Coronary artery (tissue), 2 donors: ENCODE results near the gene IDNK.

Source experiments
- DNase-seq: peaks from one replicate; pipeline ENCODE4 v3.0.0-alpha.2; 2017; ENCODE audit warnings: low spot score
- H3K27ac ChIP-seq, 2 donors: fragments of 200-600 bp; sonication (generic); one replicate each; pipeline ENCODE4 v1.5.1; 2016 to 2019
- H3K4me3 ChIP-seq: fragments of 200-600 bp; sonication (generic); 2 replicates; pipeline ENCODE4 v1.5.1; 2016; ENCODE audit warnings: mild to moderate bottlenecking, moderate library complexity
- TF ChIP-seq, protein P1 (sequence below): fragments of 200-600 bp; sonication (generic); IDR thresholded peaks from one replicate; pipeline ENCODE4 v1.5.1; 2019; ENCODE audit warnings: antibody characterized with exemption

Gene IDNK

GRCh38 chr9:83633676-83634075 is 10.7 kb downstream of the IDNK start:
- TF ChIP-seq, protein P1, sequence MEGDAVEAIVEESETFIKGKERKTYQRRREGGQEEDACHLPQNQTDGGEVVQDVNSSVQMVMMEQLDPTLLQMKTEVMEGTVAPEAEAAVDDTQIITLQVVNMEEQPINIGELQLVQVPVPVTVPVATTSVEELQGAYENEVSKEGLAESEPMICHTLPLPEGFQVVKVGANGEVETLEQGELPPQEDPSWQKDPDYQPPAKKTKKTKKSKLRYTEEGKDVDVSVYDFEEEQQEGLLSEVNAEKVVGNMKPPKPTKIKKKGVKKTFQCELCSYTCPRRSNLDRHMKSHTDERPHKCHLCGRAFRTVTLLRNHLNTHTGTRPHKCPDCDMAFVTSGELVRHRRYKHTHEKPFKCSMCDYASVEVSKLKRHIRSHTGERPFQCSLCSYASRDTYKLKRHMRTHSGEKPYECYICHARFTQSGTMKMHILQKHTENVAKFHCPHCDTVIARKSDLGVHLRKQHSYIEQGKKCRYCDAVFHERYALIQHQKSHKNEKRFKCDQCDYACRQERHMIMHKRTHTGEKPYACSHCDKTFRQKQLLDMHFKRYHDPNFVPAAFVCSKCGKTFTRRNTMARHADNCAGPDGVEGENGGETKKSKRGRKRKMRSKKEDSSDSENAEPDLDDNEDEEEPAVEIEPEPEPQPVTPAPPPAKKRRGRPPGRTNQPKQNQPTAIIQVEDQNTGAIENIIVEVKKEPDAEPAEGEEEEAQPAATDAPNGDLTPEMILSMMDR = no peak
- Histone ChIP-seq H3K27ac (no peak overlapping the region), H3K4me3 (no peak overlapping the region)
- DNase-seq = no peak

DNA sequence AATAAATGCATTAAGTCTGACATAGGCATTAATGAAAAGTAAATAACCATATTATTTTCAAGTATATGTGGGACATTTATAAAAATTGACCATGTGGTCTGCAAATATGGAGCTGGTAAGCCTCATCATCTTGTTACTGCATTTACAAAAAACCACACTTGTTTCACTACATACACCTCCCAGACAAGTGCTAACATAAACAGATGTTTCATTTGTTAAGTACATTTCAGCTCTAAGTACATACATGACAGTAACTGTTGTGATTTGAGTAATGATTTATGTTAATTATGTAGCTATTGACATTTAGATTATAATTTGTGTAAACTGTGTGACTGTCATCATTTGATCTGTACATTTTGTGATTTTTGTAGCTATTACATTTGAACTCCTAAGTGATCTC is 13.9 kb downstream of the IDNK start:
- no peak overlapping the region for H3K27ac ChIP-seq
- DNase-seq = no peak
- TF ChIP-seq, protein P1 = no peak

DNA sequence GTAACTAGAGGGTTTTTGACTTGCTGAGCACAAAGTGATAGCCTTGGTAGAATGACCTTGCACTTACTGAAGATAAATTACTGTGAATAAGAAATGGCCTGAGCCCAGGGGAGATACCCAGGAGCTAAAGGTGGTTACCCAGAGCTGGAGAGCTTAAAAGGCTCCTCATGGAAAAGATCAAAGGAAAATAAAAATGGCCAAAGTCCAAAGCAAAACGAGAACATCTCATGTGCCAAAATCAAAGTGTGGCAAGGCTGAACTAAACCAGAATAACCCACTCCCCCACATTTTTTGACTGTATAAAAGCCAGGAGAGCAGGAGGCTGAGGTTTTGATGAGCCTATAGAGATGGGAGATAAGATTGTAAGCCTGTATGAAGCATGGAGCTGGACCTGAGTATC is 14.4 kb downstream of the IDNK start:
- no peak overlapping the region for H3K4me3 ChIP-seq
- TF ChIP-seq, protein P1 = no peak
- H3K27ac ChIP-seq = no peak overlapping the region
- no peak for DNase-seq

More for the DNA sequence above, 13.9 kb downstream of the IDNK start:
- H3K4me3 ChIP-seq = no peak overlapping the region

DNA sequence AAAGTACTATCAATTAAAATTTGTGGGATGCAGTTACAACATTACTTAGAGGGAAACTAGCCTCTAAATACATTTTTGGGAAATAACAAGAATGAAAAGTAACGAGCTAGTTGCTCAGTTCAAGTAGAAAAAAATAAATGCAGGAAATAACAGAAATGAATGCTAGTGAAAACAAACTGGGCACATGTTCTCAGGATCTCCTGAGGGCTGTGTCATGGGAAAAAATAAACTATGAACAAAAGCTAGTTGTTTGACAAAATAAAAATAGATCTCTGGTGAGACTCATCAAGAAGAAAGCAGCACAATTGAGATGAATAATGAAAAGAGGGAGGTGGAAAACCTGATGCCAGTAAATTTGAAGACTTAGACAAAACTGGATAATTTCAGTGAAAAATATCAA is 16.3 kb downstream of the IDNK start:
- H3K4me3 ChIP-seq = no peak overlapping the region
- H3K27ac ChIP-seq = no peak overlapping the region
- TF ChIP-seq, protein P1 = no peak
- DNase-seq = no peak

DNA sequence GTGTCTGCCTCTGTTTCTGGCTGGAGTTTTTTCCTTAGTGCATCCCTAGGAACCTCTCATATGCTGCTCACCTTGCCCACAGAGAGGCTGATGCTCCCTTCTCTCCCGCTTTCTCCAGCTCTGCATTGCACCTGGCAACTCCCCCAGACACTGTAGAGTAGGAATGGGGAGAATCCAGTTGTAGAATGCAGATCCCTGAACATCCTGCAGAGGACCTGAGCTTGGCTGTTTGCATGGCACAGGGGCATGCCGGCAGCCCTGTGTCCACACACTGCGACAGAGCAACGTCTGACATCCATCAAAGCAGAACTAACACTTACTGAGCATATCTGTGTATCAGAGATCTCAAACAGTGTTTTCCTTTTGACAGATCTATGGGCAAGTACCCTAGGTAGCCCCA is 19.9 kb downstream of the IDNK start:
- no peak for DNase-seq
- no peak overlapping the region for H3K4me3 ChIP-seq
- TF ChIP-seq, protein P1 = no peak
- no peak overlapping the region for H3K27ac ChIP-seq

DNA sequence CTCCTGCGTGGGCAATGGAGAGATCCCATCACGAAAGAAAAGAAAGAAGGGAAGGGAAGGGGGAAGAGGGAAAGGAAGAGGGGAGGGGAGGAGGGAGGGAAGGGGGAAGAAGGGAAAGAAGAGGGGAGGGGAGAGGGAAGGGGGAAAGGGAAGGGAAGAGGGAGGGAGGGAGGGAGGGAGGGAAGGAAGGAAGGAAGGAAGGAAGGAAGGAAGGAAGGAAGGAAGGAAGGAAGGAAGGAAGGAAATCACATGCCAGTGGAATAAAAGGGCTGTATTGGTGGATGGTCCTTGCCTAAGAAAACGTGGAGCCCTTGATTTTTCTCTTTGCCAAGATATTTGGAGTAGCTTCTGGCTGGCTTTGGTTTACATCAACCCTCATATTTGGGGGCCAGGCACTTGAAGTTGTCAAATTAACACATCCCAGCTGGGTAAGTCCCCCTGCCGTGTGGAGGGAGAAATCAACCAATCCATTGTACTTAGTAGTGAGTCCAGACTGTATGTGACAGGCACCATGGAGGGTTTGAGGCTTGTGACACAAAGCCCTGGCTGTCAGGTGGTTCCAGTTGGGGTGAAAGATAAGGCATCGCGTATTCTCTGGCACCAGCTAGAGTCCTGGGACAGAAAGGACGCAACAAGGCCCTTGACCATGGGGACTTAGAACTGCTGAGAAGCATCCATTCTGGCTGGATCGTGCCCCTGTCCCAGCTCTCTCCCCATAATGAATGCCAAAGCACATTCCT is 23.7 kb downstream of the IDNK start:
- no peak for DNase-seq

DNA sequence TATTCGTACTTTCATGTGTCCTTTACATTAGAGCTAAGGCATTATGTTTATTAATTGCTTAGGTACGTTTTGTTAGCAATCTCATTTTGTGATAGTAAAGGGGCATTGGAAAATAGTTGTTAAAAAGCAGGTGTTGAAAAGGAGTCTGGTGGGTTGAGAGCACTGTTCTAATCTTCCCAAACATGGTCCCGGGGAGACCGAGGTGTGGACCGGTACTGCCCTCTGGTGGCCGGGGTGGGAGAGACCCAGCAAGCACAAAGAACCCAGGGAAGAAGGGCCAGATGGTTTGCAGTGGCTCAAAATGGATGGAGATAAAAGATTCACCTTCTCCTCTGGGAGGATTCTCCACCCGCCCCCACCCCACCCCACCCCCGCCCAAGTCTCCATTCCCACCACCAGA is 26.1 kb downstream of the IDNK start:
- DNase-seq = no peak
- Histone ChIP-seq H3K27ac (no peak overlapping the region), H3K4me3 (no peak overlapping the region)
- TF ChIP-seq, protein P1 = peak; percentile 51

More for the DNA sequence above, 23.7 kb downstream of the IDNK start:
- Histone ChIP-seq H3K27ac (no peak overlapping the region), H3K4me3 (no peak overlapping the region)
- TF ChIP-seq, protein P1 = no peak
